HG03439 (cell line): ENCODE measurements around the gene ZIC1.

Experiments
- ATAC-seq: cut with Tn5 transposase; IDR thresholded peaks from one replicate; pipeline ENCODE4 v1.9.1; 2021; ENCODE audit warnings: mild to moderate bottlenecking, moderate library complexity; ENCODE audit not compliant: unreplicated experiment

ZIC1 gene

DNA sequence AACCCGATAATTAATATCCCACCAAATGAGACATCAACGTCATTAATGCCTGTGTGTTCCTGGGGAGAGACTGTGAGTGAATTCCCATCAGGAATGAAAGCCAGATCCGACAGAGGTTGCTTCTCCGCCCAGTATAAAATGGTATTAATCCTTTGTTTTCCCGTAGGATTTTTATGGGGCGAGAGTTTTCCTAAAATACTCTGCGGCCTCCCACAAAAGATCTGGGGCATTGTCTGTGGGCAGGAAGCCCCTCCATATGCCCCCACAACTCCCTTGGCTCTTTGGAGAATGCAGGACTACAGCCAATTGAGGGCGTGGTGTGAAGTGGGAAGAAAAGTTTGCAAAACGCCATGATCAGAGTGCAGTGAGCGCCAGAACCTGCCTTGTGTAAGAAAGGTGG is 29.5 kb upstream of the ZIC1 start:
- no peak for ATAC-seq

GRCh38 chr3:147380387-147380951 is 28.7 kb upstream of the ZIC1 start:
- no peak for ATAC-seq

GRCh38 chr3:147380977-147381376 is 28.2 kb upstream of the ZIC1 start:
- no peak for ATAC-seq

DNA sequence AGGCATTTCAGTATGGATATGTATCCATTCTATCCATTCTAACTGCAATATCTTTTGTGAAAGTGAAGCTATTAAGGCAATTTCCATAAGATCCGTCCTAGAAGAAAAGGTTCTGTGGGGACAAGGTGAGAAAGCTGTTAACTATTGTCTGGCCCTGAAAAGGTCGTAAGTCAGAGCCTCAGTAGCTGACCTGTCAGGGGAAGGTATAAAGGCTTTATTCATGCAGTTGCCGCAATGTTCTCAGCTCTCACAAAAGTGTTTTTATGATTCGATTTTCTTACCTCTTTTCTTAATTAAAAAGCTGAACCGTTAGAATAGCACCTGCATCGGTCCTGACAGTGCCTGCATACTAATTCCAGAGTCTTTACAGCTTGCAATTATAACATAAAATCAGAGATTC is 27.6 kb upstream of the ZIC1 start:
- no peak for ATAC-seq

DNA sequence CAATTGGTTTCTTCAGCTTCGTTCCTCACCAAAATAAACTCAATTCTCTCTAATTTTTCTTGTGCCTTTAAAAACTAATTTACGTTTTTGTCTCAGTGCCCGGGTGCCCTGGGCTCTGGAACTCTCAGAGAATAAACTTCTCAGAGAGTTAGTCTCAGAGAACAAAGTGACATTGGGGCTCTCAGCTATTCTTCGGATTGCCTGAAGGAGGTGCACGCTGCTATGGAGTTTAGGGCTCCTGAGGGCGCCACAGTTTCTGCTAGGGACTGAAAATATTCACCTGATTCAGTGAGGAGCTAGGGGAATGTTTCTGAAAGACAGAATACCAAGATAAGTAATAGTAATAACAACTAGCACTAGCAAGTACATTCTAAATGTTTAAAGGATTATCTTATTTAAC is 25.5 kb upstream of the ZIC1 start:
- ATAC-seq, result no peak

DNA sequence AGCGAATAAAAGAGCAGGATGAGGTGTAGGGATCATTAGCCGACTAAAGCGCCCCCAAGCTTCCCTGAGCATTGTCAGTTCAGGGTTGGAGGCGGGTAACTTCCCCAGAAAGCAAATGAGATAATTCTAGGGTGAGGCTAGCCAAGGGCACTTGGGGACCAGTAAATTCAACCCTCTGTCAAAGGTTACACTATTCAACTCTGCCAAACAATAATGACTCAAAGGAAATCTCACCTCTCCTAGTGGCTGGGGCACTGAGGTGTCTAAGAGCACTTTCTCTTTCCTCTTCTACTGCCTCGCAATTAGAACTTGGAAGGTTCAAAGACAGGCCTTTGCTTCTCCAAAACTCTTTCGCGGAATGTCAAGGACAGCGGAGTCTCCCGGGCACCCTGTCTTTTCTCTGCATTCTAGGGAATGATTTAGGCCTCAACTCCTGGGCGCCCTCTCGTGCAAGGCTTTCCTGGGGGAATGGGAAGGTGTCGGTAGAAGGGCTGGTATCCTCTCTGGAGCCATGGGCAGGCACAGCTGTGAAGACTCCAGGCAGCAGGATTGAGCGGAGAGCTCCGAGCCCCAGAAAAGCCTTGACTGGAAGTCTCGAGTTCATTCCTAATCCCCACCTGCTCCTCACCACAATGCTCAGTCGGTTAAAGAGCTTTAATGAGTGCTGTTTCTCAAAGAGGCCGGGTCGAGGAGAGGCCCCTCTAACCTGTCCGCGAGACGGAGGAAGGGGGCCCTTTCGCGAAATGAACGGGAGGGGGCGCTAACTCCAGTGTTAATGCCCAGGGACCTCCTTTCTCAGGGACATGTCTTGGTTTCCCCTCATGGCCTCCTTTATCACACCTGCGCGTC is 24.7 kb upstream of the ZIC1 start:
- no peak for ATAC-seq

DNA sequence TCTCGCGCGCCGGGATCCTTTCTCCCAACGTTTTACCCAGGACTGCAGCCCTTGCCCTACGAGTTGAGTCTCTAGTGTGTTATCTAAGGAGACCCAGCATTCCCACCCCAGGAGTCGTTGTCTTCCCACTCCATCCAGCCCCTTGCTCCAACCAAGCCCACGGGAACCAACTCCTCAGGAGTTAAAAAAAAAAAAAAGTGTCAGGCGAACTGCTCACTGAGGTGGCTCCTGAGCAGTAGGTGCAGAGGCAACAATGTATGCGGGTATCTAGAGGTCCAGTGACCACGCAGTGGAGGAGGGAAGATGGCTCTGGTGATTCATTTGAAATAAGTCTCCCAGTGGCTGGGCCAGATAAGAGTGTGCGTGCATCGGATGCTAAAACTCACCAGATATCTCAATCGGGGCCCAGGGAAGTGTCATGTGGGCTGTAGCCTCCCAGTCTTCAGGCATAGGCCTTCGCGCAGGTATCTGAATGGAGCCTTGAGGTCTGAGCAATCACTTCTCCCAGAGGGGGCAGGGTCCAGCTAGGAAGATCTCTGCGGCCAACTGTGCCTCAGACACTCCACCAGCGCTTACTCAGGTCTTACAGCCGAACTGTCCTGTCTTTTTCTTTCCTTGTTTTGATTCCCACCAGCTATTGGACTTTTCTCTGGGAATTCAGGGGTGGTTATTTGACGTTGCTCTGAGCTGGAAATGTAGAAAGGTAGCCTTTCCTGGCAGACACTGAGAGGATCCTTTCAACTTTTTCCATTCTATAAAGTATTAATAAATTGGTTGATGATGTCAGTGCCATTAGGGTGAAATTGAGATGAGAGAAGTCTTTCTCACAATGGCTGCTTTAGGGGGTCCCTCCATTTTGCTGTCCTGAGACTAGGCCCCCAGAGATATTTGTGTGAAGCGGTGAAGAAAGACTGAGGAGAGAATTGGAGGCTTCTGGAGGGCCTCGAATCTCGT is 23.8 kb upstream of the ZIC1 start:
- ATAC-seq, result no peak

DNA sequence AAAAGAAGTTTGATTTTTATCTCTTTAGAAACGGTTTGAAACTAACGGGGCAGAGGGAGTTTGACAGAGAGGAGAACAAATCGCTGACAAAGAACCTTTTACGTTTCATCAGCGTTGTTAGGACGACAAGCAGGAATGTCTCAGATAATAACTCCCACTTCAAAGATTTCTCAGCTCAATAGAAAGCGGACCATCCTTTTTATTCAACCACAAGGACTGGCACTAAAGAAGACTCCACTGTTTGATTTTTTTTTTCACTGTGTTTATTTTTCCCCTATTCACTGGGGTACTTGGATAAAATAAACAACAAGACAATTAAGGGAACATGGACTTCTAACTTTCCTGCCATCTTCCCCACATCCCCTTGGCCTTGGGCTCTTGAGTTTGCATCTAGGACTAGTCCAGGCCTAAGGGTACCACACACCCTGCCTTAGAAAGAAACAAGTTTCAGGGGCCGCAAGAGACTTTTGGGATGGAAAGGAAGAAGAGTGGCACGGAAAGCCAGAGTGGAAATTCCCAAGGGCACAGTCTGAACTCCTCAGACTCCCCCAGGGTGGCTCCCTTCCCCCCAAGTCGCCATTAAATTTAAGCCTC is 21.8 kb upstream of the ZIC1 start:
- ATAC-seq, result no peak

DNA sequence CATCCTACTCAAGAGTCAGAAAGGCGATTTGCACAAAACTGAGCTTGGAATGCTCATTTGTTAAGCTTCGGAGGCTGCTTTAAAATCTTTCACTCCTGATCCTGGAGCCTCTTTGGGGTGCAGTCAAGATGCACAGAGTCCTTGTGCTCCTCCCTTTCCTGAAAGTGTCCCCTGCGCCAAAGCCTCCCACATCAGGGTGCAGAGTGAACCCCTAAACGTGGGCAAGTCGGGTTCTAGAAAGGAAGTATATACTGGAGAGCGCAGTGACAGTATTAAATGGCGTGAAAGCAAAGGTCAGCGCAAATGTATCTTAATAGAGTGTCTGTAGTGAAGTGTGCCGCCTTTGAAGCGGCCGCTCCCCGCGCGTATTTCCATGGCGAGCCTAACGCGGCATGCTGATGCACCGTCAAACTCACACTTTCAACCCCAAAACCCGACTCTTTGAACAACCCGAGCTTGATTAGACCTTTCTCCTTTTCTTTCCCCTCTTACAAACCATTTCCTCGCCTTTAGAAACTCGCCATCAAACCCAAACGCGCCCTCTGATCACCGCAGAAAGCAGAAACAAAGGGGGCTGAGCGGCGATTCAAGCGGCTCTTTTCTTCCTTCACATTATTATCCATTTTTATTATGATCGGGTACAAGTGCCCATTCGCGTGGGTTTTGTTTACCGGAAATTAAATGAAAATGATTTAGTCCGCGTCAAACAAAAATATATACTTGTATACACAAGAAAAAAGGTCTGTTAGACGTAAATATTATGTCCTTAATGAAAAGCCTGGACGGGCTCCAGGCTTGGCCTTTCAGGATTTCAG is 21.1 kb upstream of the ZIC1 start:
- no peak for ATAC-seq

DNA sequence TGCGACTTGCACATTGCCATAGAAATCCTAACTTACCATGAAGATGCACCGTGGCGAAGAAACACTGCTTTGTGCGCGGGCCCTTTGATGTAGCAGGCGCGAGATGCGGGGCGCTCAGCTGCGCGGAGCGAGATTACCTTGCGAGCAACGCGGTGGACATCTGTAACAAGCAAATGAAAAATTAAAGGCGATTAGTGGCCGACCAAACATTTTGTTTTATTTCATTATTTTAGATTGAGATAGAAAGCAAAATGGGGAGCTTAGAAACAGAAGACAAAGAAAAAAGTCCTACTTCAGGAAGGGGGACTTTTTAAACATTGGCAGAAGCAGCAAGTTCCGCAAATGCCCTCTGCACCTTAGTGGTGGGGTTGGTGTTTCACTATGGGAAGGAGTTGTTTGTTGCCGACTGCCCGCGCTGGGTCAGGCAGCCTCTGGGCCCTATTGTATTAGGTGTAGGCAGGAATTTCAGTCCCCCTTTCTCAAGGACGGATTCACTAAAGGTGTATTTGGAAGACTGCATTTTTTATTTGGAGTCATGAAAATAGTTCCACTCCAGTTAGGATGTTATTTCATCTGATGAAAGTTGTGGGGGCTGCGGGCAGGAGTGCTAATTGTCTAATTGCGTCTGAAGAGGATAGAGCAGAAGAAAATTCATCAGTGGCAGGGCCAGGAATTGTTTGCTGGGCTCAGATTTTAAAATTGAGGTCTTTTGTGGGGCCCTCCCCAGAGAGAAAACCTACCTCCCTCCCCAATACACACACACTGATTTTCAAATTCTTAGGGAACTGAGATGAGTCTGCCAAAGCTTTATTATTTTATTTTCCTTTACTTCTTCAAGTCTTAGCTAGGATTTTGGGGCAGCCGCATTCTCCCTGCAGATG is 20.2 kb upstream of the ZIC1 start:
- ATAC-seq, result no peak

DNA sequence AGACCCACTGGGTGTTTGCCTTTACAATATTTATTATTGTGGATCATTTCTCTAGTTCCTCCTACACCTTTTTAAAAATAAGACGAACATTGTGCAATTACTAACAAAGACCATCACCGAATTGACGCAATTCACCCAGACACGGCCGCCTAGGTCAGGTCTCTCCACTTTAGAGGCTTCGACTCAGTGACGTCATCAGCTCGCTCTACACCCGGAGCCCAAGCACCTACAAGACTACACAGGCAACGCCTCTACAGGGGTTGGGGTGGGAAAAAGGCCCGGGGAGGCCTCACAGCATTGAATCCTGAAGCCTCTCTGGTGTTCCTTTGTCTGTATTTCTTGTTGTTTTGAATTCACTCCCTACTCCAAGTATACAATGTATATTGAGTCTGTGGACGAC is 19.4 kb upstream of the ZIC1 start:
- ATAC-seq, result no peak

- no peak for ATAC-seq
Measured at GRCh38 chr3:147390589-147391569, 18.3 kb upstream of the ZIC1 start.

DNA sequence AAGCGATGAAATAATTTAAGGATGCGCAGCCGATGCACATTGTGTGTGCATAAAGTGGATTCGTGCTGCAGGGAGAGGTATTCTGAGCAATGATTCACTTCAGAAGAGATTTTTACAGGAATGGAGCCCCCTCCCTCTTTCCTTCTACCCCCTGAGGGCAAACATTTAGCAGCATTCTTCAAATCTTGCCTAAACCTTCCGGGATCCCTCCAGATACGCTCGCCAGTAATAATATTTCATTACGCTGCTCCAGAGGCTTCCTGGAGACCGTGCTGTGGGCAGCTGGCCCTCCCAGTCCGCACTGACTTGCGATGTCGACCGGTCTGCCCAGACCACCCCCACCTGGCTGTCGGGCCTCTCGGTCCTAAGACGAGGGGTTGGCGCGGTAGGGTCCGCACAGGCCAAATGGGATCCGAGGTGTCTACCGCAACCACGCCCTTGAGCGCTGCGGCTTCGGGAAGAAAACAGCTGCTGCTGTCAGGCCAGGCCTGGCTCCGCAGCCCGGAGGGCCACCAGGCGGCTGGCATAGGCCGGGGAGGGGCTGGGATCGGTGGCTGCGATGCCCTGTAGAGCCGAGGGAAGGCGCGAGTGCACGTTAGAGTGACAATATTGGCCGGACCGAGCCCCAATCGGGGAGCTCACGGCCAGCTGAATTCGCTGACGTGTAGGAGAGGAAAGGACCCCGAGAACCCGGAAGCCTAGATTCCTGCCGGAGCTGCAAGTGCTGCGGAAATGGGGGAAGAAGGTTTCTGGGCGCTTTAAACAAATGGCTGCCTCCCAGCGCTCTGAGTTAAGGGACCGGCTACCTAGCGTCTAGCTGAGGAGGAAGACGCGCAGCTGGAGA is 17.2 kb upstream of the ZIC1 start:
- no peak for ATAC-seq

DNA sequence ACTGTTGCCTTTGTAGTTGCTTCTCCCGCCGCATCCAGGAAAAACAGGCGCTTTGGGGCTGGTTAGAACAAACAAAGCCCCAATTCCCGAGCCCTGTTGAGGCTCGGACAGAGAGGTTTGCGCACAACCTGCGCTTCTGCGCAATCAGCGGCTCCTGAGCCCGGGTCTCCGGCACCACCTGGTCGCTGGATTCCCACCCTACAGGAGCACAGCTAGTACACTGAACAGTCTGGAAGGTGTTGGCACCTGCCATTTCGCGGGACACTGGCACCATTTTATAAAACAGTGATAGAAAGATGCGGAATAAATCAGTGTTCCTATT is 16.6 kb upstream of the ZIC1 start:
- ATAC-seq, result no peak

- ATAC-seq, result no peak
Measured at GRCh38 chr3:147393261-147393942, 15.8 kb upstream of the ZIC1 start.

GRCh38 chr3:147393943-147394883 is 15.0 kb upstream of the ZIC1 start:
- no peak for ATAC-seq
